K562 (cell line): ENCODE measurements around the gene NAP1L1. TPM values are rescaled to one million over a fixed set of nuclear protein-coding genes. Genes with fewer than 3 reads are reported as not detected.

Source experiments
- ATAC-seq: fragments of 200-7000 bp; cut with Tn5 transposase; 3 replicates; pipeline ENCODE4 v1.9.1; 2020; ENCODE audit warnings: moderate library complexity
- BruUV-seq: library from RNA; stranded (reverse); fragments of 400-500 nt; replicated peaks from 2 replicates; lab custom pipeline; 2021; lab: Mats Ljungman, UMichigan
- CTCF ChIA-PET: fragments of 300-600 bp; formaldehyde crosslinking; extraction: SDS; loops from one replicate; lab custom pipeline; 2021; ENCODE audit warnings: low intra/inter-chr PET ratio; lab: Yijun Ruan, JAX
- POLR2A ChIA-PET: fragments of 300-600, 350-650 bp; sonication (Branson Sonifier 250); formaldehyde crosslinking; extraction: SDS; loops from one replicate; lab custom pipeline; 2021; ENCODE audit warnings: antibody characterized with exemption, inconsistent platforms; lab: Yijun Ruan, JAX
- DNase-seq, 4 experiments: peaks; one replicate each; pipeline versions ENCODE4 v3.0.0 to v3.0.0-alpha.2; 2011 to 2018; ENCODE audit warnings: low spot score in 3 of 4, mixed read lengths in 3 of 4; ENCODE audit errors: extremely low read depth in 1 of 4
- FAIRE-seq: peaks from 2 replicates; lab custom pipeline; 2011; peaks lifted over from hg19 to GRCh38; lab: Jason Lieb, UNC
- H2AFZ ChIP-seq: 2 replicates; pipeline ENCODE4 v1.6.0; 2011; ENCODE audit warnings: low read depth, low read length, control low read depth, inconsistent platforms
- H3K27ac ChIP-seq: fragments of 200-600 bp; 3 replicates; pipeline ENCODE4 v1.8.0; 2011; ENCODE audit warnings: low read depth, mild to moderate bottlenecking, control low read depth, inconsistent platforms, low read length, moderate library complexity, mixed read lengths; ENCODE audit errors: extremely low read depth
- H3K27me3 ChIP-seq, 2 experiments: fragments of 300-600 bp in 1 of 2; 2 replicates in 1 of 2; 3 replicates in 1 of 2; pipeline versions ENCODE4 v1.6.0 to v1.8.0; 2011; ENCODE audit warnings: inconsistent platforms in 2 of 2, low read length in 2 of 2, mild to moderate bottlenecking in 1 of 2, mixed read lengths in 1 of 2, moderate library complexity in 1 of 2; ENCODE audit not compliant: control insufficient read depth in 2 of 2, insufficient read depth in 2 of 2
- H3K36me3 ChIP-seq: fragments of 300-600 bp; 3 replicates; pipeline ENCODE4 v1.8.0; 2011; ENCODE audit warnings: mild to moderate bottlenecking, low read length, inconsistent platforms; ENCODE audit not compliant: control insufficient read depth, insufficient read depth
- H3K4me1 ChIP-seq, 2 experiments: fragments of 200-600 bp in 1 of 2; replicated peaks in 1 of 2; 2 replicates in 1 of 2; 3 replicates in 1 of 2; pipeline versions ENCODE4 v1.5.1 to v1.8.0; 2011; ENCODE audit warnings: inconsistent platforms in 2 of 2, low read length in 2 of 2, mild to moderate bottlenecking in 1 of 2, mixed read lengths in 1 of 2, moderate library complexity in 1 of 2; ENCODE audit not compliant: control insufficient read depth in 2 of 2, insufficient read depth in 2 of 2
- H3K4me2 ChIP-seq: 2 replicates; pipeline ENCODE4 v1.6.1; 2011; ENCODE audit warnings: low read length, control low read depth, inconsistent platforms, mixed read lengths; ENCODE audit not compliant: insufficient read depth
- H3K4me3 ChIP-seq: fragments of 200-600 bp; sonication (generic), shearing (Covaris generic); 2 replicates; pipeline ENCODE4 v1.5.1; 2016; ENCODE audit warnings: control low read depth, inconsistent platforms
- H3K79me2 ChIP-seq: fragments of 200-600 bp; 3 replicates; pipeline ENCODE4 v1.8.0; 2011; ENCODE audit warnings: low read length, inconsistent platforms; ENCODE audit not compliant: control insufficient read depth, insufficient read depth
- H3K9ac ChIP-seq, 2 experiments: 2 replicates each; pipeline versions ENCODE4 v1.6.0 to v1.6.1; 2011; ENCODE audit warnings: low read depth in 2 of 2, low read length in 2 of 2, control low read depth in 1 of 2, inconsistent platforms in 1 of 2, mild to moderate bottlenecking in 1 of 2, mixed read lengths in 1 of 2; ENCODE audit not compliant: insufficient read depth in 1 of 2
- H3K9me1 ChIP-seq: one replicate; pipeline ENCODE4 v1.6.0; 2011; ENCODE audit warnings: inconsistent platforms, mild to moderate bottlenecking, low read length, moderate library complexity; ENCODE audit not compliant: control insufficient read depth, insufficient read depth
- H3K9me3 ChIP-seq: replicated peaks from 2 replicates; pipeline ENCODE4 v1.5.1; 2011; ENCODE audit warnings: low read depth, low read length, inconsistent platforms; ENCODE audit not compliant: control insufficient read depth, insufficient read depth
- H4K20me1 ChIP-seq: replicated peaks from 2 replicates; pipeline ENCODE4 v1.6.1; 2011; ENCODE audit warnings: low read length, inconsistent platforms, mixed read lengths; ENCODE audit not compliant: control insufficient read depth, insufficient read depth
- ETS2 ChIP-seq: IDR thresholded peaks from 2 replicates; pipeline ENCODE4 v1.6.1; 2016; ENCODE audit warnings: borderline replicate concordance, missing genetic modification characterization, mild to moderate bottlenecking, moderate library complexity, missing compliant biosample characterization; ENCODE audit not compliant: poor library complexity, severe bottlenecking
- EWSR1 ChIP-seq: fragments of 450-650 bp; IDR thresholded peaks from 2 replicates; pipeline ENCODE4 v1.6.1; 2018; ENCODE audit warnings: borderline replicate concordance, mild to moderate bottlenecking, low read depth, moderate library complexity; ENCODE audit not compliant: partially characterized antibody
- HNRNPL ChIP-seq: fragments of 200-400 bp; formaldehyde crosslinking; IDR thresholded peaks from 2 replicates; pipeline ENCODE4 v1.6.1; 2017; ENCODE audit warnings: low read depth, mild to moderate bottlenecking, low read length
- IRF2 ChIP-seq: sonication (generic); formaldehyde crosslinking; IDR thresholded peaks from 2 replicates; pipeline ENCODE4 v1.8.1; 2022; ENCODE audit warnings: mild to moderate bottlenecking, missing genetic modification reagents
- SREBF1 ChIP-seq: fragments of 150-350 bp; IDR thresholded peaks from 2 replicates; pipeline ENCODE4 v1.6.1; 2014; ENCODE audit warnings: antibody characterized with exemption, low read depth, low read length, borderline replicate concordance
- whole genome bisulfite sequencing: fragments of 100-300 bp; shearing (Covaris generic); methylation state at CpG from one replicate; pipeline ENCODE4 v1.1.6; 2016; ENCODE audit warnings: low coverage, mixed read lengths; ENCODE audit not compliant: insufficient coverage; ENCODE audit errors: missing lambda C conversion rate; 5-methylcytosine and 5-hydroxymethylcytosine counted together
- in situ Hi-C: fragments of 300-500 bp; cut with MboI; formaldehyde crosslinking; loops from 4 replicates; pipeline ENCODE4 v1.15.0; 2018; ENCODE audit warnings: inconsistent platforms, mixed read lengths
- intact Hi-C: fragments of 100-400 bp; cut with micrococcal nuclease; formaldehyde crosslinking; loops from 2 replicates; pipeline ENCODE4 v1.14.2; 2022
- polyA plus RNA-seq, 8 experiments: library from polyadenylated mRNA; depleted of rRNA in 4 of 8; stranded (reverse) in 5 of 8; unstranded in 3 of 8; fragments of >200 nt; fragmentation: Nextera tagmentation in 2 of 8; fragmentation: Illumina TruSeq in 1 of 8; extraction: Ambion mirVana in 2 of 8; extraction: Trizol in 1 of 8; gene quantifications; 2 replicates each; pipeline versions ENCODE4 v1.2.1 to v1.2.3, GENCODE V29; 2011 to 2014; ENCODE audit warnings: inconsistent platforms in 1 of 8, missing spikeins in 1 of 8
- total RNA-seq, 7 experiments: library from RNA; depleted of rRNA in 6 of 7; stranded (reverse); fragments of >200 nt in 6 of 7; fragmentation: Illumina TruSeq in 2 of 7; extraction: Trizol in 2 of 7; gene quantifications; 2 replicates each; pipeline versions ENCODE4 v1.2.1 to v1.2.3, GENCODE V29; 2011 to 2021; ENCODE audit warnings: low replicate concordance in 1 of 7
- TF ChIP-seq, protein P1 (sequence below): fragments of 450-650 bp; formaldehyde crosslinking; IDR thresholded peaks from 2 replicates; pipeline ENCODE4 v1.4.0; 2020; ENCODE audit warnings: mild to moderate bottlenecking, moderate library complexity
- TF ChIP-seq, protein P2 (sequence below), 2 experiments: fragments of 450-650 bp; formaldehyde crosslinking in 1 of 2; IDR thresholded peaks; 2 replicates each; pipeline versions ENCODE4 v1.4.0 to v1.6.1; 2014 to 2020; ENCODE audit warnings: mild to moderate bottlenecking in 2 of 2, borderline replicate concordance in 1 of 2, low read depth in 1 of 2

NAP1L1 gene
- total and polyA plus RNA-seq, 9 of the 15 experiments (the other 6 are each of a cell fraction or from before 2014, with no cell fraction given), result 287 to 747 (median 450) TPM

- 50% methylated on average over 1 of the region's 1 CpG for WGBS
- Histone ChIP-seq H3K9me3 (no peaks in the 10 kb centered on the region), H3K4me2 (no peak overlapping the region), H2AFZ (peak overlapping the region; percentile 75), H3K79me2 (no peaks in the 10 kb centered on the region), H3K4me3 (no peak overlapping the region), H3K9me1 (no peaks in the 10 kb centered on the region), H3K36me3 (no peaks in the 10 kb centered on the region), H3K27ac (no peak overlapping the region), H4K20me1 (no peaks in the 10 kb centered on the region), H3K4me1 (peaks cover 0 to 8% of the 10 kb centered on the region in 2 experiments; a peak in 3 of 5 replicates), H3K9ac (no peak overlapping the region), H3K27me3 (no peaks in the 10 kb centered on the region)
- no TSS peak for BruUV-seq
- ATAC-seq (peak; percentile 25; the same call in 1 of the 3 replicates), DNase-seq (no peak), FAIRE-seq (no peak)
- POLR2A ChIA-PET, result interaction anchor here (1.0 kb wide), 1 partner anchor 23 kb away, joined by 3 read pairs; no protein-coding TSS in a partner anchor
- CTCF ChIA-PET, result no interaction called here
- in situ Hi-C loops, result no loop called here
- intact Hi-C loops, result no loop called here
- no peak for TF ChIP-seq IRF2
- TF ChIP-seq, protein P1, sequence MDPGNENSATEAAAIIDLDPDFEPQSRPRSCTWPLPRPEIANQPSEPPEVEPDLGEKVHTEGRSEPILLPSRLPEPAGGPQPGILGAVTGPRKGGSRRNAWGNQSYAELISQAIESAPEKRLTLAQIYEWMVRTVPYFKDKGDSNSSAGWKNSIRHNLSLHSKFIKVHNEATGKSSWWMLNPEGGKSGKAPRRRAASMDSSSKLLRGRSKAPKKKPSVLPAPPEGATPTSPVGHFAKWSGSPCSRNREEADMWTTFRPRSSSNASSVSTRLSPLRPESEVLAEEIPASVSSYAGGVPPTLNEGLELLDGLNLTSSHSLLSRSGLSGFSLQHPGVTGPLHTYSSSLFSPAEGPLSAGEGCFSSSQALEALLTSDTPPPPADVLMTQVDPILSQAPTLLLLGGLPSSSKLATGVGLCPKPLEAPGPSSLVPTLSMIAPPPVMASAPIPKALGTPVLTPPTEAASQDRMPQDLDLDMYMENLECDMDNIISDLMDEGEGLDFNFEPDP (CRISPR knock-in tag), result no peak
- TF ChIP-seq HNRNPL, result no peak
- TF ChIP-seq SREBF1, result no peak
- TF ChIP-seq ETS2 (tag), result no peak
- TF ChIP-seq, protein P2, sequence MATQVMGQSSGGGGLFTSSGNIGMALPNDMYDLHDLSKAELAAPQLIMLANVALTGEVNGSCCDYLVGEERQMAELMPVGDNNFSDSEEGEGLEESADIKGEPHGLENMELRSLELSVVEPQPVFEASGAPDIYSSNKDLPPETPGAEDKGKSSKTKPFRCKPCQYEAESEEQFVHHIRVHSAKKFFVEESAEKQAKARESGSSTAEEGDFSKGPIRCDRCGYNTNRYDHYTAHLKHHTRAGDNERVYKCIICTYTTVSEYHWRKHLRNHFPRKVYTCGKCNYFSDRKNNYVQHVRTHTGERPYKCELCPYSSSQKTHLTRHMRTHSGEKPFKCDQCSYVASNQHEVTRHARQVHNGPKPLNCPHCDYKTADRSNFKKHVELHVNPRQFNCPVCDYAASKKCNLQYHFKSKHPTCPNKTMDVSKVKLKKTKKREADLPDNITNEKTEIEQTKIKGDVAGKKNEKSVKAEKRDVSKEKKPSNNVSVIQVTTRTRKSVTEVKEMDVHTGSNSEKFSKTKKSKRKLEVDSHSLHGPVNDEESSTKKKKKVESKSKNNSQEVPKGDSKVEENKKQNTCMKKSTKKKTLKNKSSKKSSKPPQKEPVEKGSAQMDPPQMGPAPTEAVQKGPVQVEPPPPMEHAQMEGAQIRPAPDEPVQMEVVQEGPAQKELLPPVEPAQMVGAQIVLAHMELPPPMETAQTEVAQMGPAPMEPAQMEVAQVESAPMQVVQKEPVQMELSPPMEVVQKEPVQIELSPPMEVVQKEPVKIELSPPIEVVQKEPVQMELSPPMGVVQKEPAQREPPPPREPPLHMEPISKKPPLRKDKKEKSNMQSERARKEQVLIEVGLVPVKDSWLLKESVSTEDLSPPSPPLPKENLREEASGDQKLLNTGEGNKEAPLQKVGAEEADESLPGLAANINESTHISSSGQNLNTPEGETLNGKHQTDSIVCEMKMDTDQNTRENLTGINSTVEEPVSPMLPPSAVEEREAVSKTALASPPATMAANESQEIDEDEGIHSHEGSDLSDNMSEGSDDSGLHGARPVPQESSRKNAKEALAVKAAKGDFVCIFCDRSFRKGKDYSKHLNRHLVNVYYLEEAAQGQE (IDR thresholded peaks at IDR 0.05; ENCODE audit: borderline replicate concordance), result no peak
- TF ChIP-seq, protein P2 (CRISPR knock-in tag; IDR thresholded peaks at IDR 0.05; ENCODE audit: low read depth), result no peak
- TF ChIP-seq EWSR1, result no peak
Measured at GRCh38 chr12:76101739-76102385, 17.4 kb upstream of the NAP1L1 start.
